Fibroblast of lung (primary cell): ENCODE data around the gene HMBS. TPM values are rescaled to one million over a fixed set of nuclear protein-coding genes. Genes with fewer than 3 reads are reported as not detected.

Experiments used
- DNase-seq, 2 donors: peaks; one replicate each; pipeline versions ENCODE4 v3.0.0 to v3.0.0-alpha.2; 2010; ENCODE audit warnings: low read depth in 2 of 2
- H2AFZ ChIP-seq: 2 replicates; pipeline ENCODE4 v1.5.1; 2012; ENCODE audit warnings: low read length, control low read depth, inconsistent platforms
- H3K27ac ChIP-seq: 2 replicates; pipeline ENCODE4 v1.5.1; 2011; ENCODE audit warnings: low read length, control low read depth; ENCODE audit not compliant: insufficient read depth
- H3K27me3 ChIP-seq: 2 replicates; pipeline ENCODE4 v1.5.1; 2011; ENCODE audit warnings: mild to moderate bottlenecking, low read length; ENCODE audit not compliant: control insufficient read depth, insufficient read depth
- H3K36me3 ChIP-seq: 2 replicates; pipeline ENCODE4 v1.5.1; 2011; ENCODE audit warnings: low read length; ENCODE audit not compliant: control insufficient read depth, insufficient read depth
- H3K4me1 ChIP-seq: 2 replicates; pipeline ENCODE4 v1.5.1; 2011; ENCODE audit warnings: low read length; ENCODE audit not compliant: control insufficient read depth, insufficient read depth; ENCODE audit errors: extremely low read depth
- H3K4me2 ChIP-seq: 2 replicates; pipeline ENCODE4 v1.5.1; 2011; ENCODE audit warnings: low read length, control low read depth; ENCODE audit not compliant: insufficient read depth; ENCODE audit errors: extremely low read depth
- H3K4me3 ChIP-seq, 4 experiments: fragments of 200-600 bp in 1 of 4; sonication (generic) in 1 of 4; replicated peaks in 1 of 4; 2 replicates each; pipeline ENCODE4 v1.5.1; 2011 to 2016; ENCODE audit warnings: low read length in 4 of 4, low read depth in 3 of 4, mild to moderate bottlenecking in 3 of 4, control low read depth in 2 of 4, inconsistent platforms in 1 of 4, mixed read lengths in 1 of 4; ENCODE audit not compliant: insufficient read depth in 1 of 4; ENCODE audit errors: control extremely low read depth in 1 of 4
- H3K79me2 ChIP-seq: 2 replicates; pipeline ENCODE4 v1.5.1; 2012; ENCODE audit warnings: mild to moderate bottlenecking, low read length, inconsistent platforms; ENCODE audit not compliant: control insufficient read depth, insufficient read depth
- H3K9ac ChIP-seq: 2 replicates; pipeline ENCODE4 v1.5.1; 2011; ENCODE audit warnings: mild to moderate bottlenecking, low read length, control low read depth; ENCODE audit not compliant: insufficient read depth
- H3K9me3 ChIP-seq: 2 replicates; pipeline ENCODE4 v1.5.1; 2012; ENCODE audit warnings: low read depth, low read length; ENCODE audit not compliant: control insufficient read depth, insufficient read depth
- H4K20me1 ChIP-seq: 2 replicates; pipeline ENCODE4 v1.5.1; 2011; ENCODE audit warnings: low read length; ENCODE audit not compliant: control insufficient read depth, insufficient read depth; ENCODE audit errors: extremely low read depth
- EZH2 ChIP-seq: IDR thresholded peaks from 2 replicates; pipeline ENCODE4 v1.5.1; 2012; ENCODE audit warnings: low read length, control low read depth, mild to moderate bottlenecking; ENCODE audit errors: missing control alignments
- polyA plus RNA-seq, 2 donors: library from polyadenylated mRNA; depleted of rRNA in 1 of 2; stranded (reverse) in 1 of 2; unstranded in 1 of 2; fragments of >200 nt; gene quantifications; 2 replicates each; pipeline ENCODE4 v1.2.1, GENCODE V29; 2011 to 2012; ENCODE audit warnings: missing spikeins in 1 of 2
- total RNA-seq: library from RNA; depleted of rRNA; stranded (reverse); fragments of >200 nt; gene quantifications from 2 replicates; pipeline ENCODE4 v1.2.1, GENCODE V29; 2014
- TF ChIP-seq, protein P1 (sequence below), 2 donors: IDR thresholded peaks in 1 of 2; conservative IDR thresholded peaks in 1 of 2; 1 replicate in 1 of 2; 2 replicates in 1 of 2; pipeline ENCODE4 v1.5.1; 2011 to 2012; ENCODE audit warnings: low read length in 2 of 2, control low read depth in 1 of 2, inconsistent platforms in 1 of 2, low read depth in 1 of 2, mild to moderate bottlenecking in 1 of 2

Gene HMBS
- total and polyA plus RNA-seq, 2 donors (not counting 1 experiment from before 2014, with no cell fraction given), result 9.4 to 23.8 TPM

DNA sequence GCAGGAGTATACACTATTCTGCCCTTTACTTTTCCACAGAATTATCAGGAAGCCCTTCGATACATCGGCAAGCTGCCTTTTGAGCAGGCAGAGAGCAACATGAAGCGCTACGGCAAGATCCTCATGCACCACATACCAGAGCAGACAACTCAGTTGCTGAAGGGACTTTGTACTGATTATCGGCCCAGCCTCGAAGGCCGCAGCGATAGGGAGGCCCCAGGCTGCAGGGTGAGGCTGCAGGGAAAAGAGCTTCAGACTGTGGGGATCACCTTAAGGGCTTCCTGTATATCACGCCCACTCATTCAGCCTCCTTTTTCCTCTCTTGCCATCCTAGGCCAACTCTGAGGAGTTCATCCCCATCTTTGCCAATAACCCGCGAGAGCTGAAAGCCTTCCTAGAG lies 6.8 kb upstream of the HMBS start:
- no peaks in the 10 kb centered on the region for H3K9me3 ChIP-seq
- no peak for TF ChIP-seq EZH2
- TF ChIP-seq, protein P1, sequence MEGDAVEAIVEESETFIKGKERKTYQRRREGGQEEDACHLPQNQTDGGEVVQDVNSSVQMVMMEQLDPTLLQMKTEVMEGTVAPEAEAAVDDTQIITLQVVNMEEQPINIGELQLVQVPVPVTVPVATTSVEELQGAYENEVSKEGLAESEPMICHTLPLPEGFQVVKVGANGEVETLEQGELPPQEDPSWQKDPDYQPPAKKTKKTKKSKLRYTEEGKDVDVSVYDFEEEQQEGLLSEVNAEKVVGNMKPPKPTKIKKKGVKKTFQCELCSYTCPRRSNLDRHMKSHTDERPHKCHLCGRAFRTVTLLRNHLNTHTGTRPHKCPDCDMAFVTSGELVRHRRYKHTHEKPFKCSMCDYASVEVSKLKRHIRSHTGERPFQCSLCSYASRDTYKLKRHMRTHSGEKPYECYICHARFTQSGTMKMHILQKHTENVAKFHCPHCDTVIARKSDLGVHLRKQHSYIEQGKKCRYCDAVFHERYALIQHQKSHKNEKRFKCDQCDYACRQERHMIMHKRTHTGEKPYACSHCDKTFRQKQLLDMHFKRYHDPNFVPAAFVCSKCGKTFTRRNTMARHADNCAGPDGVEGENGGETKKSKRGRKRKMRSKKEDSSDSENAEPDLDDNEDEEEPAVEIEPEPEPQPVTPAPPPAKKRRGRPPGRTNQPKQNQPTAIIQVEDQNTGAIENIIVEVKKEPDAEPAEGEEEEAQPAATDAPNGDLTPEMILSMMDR (conservative IDR thresholded peaks at IDR 0.05 in 1 of 2, IDR thresholded peaks at IDR 0.05 in 1 of 2; ENCODE audit: low read depth in 1 of 2, low read length in 2 of 2), result no peak
- H2AFZ ChIP-seq, result no peak overlapping the region
- H3K36me3 ChIP-seq, result peaks cover 27% of the 10 kb centered on the region
- no peak overlapping the region for H3K4me2 ChIP-seq
- H3K4me1 ChIP-seq, result no peaks in the 10 kb centered on the region
- H3K9ac ChIP-seq, result no peak overlapping the region
- no peak overlapping the region for H3K27ac ChIP-seq
- DNase-seq, result no peak
- H3K4me3 ChIP-seq, result no peak overlapping the region
- no peaks in the 10 kb centered on the region for H3K27me3 ChIP-seq
- H3K79me2 ChIP-seq, result no peaks in the 10 kb centered on the region
- H4K20me1 ChIP-seq, result no peaks in the 10 kb centered on the region

GRCh38 chr11:119078675-119079420 lies 5.8 kb upstream of the HMBS start:
- H3K27me3 ChIP-seq, result no peaks in the 10 kb centered on the region
- no peaks in the 10 kb centered on the region for H3K79me2 ChIP-seq
- no peak overlapping the region for H3K4me3 ChIP-seq
- H3K9ac ChIP-seq, result no peak overlapping the region
- no peak overlapping the region for H3K4me2 ChIP-seq
- no peak for DNase-seq
- peaks cover 25% of the 10 kb centered on the region for H3K36me3 ChIP-seq
- TF ChIP-seq, protein P1 (conservative IDR thresholded peaks at IDR 0.05 in 1 of 2, IDR thresholded peaks at IDR 0.05 in 1 of 2; ENCODE audit: low read depth in 1 of 2, low read length in 2 of 2), result no peak
- no peak for TF ChIP-seq EZH2
- no peaks in the 10 kb centered on the region for H3K4me1 ChIP-seq
- no peak overlapping the region for H2AFZ ChIP-seq
- no peaks in the 10 kb centered on the region for H3K9me3 ChIP-seq
- no peak overlapping the region for H3K27ac ChIP-seq
- no peaks in the 10 kb centered on the region for H4K20me1 ChIP-seq

DNA sequence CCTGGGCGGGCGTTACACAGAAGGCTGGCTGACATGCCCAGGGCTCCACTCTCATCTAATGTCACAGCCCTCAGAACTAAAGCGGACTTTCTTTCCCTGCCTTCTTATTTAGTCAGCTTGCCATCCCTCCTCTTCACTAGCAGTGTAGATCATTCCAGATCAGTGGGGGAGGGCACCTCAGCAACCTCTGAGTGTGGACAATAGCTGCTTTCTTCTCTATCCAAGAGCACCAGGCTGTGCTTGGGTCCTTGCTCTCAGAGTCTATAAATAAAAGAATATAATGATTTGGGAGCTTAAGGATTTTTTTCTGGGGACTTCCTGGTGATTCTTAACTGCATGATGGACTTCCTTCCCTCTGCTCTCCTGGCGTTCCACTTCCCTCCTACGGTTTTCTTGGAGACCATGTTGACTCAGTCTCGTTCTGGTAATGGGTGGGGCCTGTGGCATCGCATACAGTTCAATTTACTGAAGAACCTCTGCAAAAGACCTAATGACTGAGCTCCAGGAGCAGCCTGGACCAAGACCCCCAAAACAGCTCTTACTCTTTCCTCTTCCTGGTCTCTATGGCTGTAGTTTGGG lies 2.9 kb upstream of the HMBS start:
- Histone ChIP-seq H3K4me3 (no peak overlapping the region), H3K27ac (no peak overlapping the region), H3K4me1 (peaks cover 4% of the 10 kb centered on the region), H3K36me3 (peaks cover 22% of the 10 kb centered on the region), H4K20me1 (no peaks in the 10 kb centered on the region), H3K9ac (no peak overlapping the region), H3K79me2 (peaks cover 11% of the 10 kb centered on the region), H3K9me3 (no peaks in the 10 kb centered on the region), H3K4me2 (no peak overlapping the region), H3K27me3 (no peaks in the 10 kb centered on the region), H2AFZ (no peak overlapping the region)
- no peak for DNase-seq
- no peak for TF ChIP-seq EZH2
- TF ChIP-seq, protein P1 (conservative IDR thresholded peaks at IDR 0.05 in 1 of 2, IDR thresholded peaks at IDR 0.05 in 1 of 2; ENCODE audit: low read depth in 1 of 2, low read length in 2 of 2), result no peak
